Erythroblast (primary cell): Measurements from ENCODE around the gene BICC1.

Experiments used
- GATA1 ChIP-seq: IDR thresholded peaks from 2 replicates; pipeline ENCODE4 v1.6.1; 2011; ENCODE audit warnings: low read depth, mild to moderate bottlenecking, control low read depth, low read length, moderate library complexity
- POLR2A ChIP-seq: IDR thresholded peaks from 2 replicates; pipeline ENCODE4 v1.6.1; 2011; ENCODE audit warnings: mild to moderate bottlenecking, low read length

DNA sequence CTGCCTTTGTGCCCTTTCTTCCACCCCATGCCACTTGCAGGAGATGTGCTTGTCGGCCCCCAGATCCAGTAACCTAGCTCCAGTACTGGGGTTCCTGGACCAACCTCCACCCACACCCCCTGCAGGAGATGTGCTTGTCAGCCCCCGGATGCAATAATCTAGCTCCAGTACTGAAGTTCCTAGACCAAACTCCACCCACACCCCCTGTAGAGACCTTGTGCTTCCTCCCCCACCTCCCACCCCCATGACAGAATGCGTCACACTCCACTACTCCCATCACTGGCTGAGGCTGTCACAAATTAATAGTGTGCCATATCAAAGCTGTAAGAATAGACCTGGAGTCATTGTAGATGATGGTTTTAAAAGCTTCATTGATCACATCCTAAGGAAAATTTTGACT, 185.0 kb downstream of the BICC1 start:
- TF ChIP-seq POLR2A (no peak), GATA1 (no peak)
